Activated CD8-positive, alpha-beta memory T cell treated with anti-CD3 and anti-CD28 coated beads, Interleukin-2, amount 50 U/mL, for 24 hours (primary cell): Measurements from ENCODE around the gene DCTN2.
"Not testable (repeated sequence)": the region's sequence is repeated elsewhere in the genome, so short reads cannot be mapped to it uniquely, and the experiment has no call there.

Experiments used
- DNase-seq: peaks from one replicate; pipeline ENCODE4 v3.0.0-alpha.2; 2020; ENCODE audit errors: extremely low read depth

The DCTN2 gene

DNA sequence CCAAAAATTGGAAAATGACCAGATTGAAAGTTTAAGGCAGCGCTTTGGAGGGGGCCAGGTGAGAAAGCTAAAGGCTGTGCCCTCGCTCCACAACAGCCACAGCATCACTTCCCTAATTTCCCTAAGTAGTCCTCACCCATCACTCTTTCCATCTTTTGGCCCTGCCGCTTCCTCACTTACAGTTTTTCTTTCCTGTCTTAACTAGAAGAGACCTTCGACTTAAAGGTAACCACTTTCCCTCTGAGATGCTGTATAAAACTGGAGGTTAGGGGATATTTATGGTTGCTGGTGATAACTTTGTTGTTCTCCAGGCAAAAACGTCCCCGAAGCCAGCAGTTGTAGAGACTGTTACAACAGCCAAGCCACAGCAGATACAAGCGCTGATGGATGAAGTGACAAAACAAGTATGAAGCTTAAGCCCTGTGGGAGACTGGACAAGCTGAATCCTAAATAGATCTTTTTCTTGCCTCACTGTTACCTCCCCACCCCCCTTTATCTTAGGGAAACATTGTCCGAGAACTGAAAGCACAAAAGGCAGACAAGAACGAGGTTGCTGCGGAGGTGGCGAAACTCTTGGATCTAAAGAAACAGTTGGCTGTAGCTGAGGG lies 31.0 kb downstream of the DCTN2 start:
- no peak for DNase-seq

DNA sequence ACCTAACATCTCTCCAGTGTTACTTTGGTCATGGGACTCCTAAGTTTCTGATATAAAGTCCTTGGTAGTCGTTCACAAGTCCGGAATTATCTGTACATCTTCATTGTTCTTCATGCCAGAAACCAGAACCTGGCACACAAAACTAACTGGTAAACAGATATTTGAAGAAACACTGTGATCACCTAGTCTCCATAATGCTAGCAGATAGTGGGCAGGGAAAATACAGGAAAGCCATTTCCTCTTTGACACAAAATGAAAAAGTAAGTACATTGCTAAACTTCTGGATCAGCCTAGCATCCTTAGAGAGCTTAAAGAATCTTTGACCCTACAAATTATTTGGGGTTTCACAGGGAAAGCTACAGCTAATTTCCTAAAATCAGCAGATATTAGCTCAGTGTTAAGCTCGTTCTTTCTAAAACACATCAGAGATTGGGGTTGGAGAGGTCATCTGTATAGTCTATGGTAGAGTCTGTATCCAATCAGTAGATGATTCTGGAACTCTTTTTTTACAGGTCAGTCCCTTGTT lies 31.5 kb downstream of the DCTN2 start:
- no peak for DNase-seq

DNA sequence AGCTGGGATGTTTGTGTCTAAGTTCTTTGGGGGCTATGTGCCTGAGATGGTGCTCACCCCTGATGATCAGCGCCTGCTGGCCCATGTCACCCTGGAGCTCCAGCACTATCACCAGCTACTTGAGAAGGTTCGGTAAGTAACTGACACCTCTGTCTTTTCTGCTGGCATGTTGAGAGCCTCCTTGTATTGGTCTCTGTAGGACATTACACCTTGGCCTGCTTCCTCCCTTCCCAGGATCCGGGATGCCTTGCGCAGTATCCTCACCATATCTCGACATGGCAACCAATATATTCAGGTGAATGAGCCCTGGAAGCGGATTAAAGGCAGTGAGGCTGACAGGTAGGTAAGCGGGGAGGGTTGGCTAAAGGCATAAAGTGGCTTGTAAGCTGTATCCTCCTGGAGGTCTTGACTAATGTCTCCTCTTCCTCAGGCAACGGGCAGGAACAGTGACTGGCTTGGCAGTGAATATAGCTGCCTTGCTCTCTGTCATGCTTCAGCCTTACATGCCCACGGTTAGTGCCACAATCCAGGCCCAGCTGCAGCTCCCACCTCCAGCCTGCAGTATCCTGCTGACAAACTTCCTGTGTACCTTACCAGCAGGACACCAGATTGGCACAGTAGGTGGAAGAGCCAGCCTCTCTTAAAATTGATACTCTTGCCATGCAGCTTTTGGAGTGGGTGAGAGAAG lies 32.1 kb downstream of the DCTN2 start:
- DNase-seq = no peak

DNA sequence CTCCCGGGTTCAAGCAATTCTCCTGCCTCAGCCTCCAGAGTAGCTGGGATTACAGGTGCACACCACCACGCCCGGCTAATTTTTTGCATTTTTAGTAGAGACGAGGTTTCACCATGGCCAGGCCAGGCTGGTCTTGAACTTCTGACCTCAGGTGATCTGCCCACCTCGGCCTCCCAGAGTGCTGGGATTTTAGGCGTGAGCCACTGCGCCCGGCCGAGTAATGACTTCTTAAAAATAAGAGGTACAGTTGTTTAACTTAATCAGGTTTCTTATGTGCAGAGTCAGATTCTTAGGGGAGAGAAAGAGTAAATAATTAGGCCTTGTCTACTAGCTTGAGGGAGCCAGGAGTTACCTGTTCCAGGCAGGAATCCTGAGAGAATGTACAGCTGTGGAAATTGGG lies 32.7 kb downstream of the DCTN2 start:
- not testable (repeated sequence) for DNase-seq

DNA sequence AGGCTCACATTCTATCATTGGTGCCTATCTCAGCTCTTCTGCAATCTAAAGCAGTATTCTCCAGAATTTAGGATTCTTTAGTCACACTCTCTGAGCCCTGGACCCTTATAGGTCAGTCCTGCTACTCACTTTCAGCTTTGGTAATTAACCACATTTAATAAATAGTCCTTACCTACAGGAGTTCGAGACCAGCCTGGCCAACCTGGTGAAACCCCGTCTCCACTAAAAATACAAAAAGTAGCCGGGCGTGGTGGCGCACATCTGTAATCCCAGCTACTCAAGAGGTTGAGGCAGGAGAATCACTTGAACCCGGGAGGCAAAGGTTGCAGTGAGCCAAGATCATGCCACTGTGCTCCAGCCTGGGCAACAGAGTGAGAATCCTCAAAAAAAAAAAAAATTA lies 33.3 kb downstream of the DCTN2 start:
- DNase-seq = not testable (repeated sequence)

DNA sequence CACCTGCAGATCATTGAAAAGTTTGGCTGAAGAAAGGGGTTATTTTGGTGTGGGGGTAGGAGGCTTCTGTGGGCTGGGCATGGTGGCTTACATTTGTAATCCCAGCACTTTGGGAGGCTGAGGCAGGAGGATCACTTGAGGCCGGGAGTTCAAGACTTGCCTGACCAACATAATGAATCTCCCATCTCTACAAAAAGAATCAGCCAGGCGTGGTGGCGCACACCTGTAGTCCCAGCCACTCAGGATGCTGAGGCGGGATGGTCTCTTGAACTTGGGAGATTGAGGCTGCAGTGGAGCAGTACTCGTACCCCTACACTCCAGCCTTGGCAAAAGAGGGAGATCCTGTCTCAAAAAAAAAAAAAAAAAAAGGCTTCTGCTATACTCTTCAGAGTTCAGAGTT lies 33.7 kb downstream of the DCTN2 start:
- DNase-seq = no peak

DNA sequence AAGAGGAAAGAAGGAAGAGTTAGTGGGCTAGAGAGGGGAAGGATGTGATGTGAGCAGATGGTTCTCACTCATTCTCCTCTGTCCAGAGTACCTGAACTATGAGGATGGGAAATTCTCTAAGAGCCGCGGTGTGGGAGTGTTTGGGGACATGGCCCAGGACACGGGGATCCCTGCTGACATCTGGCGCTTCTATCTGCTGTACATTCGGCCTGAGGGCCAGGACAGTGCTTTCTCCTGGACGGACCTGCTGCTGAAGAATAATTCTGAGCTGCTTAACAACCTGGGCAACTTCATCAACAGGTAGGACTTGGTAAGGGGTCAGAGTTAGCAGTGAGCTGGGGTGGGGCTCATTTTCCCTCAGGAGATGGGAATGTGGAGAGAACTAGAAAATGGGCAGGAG lies 34.3 kb downstream of the DCTN2 start:
- DNase-seq = no peak

DNA sequence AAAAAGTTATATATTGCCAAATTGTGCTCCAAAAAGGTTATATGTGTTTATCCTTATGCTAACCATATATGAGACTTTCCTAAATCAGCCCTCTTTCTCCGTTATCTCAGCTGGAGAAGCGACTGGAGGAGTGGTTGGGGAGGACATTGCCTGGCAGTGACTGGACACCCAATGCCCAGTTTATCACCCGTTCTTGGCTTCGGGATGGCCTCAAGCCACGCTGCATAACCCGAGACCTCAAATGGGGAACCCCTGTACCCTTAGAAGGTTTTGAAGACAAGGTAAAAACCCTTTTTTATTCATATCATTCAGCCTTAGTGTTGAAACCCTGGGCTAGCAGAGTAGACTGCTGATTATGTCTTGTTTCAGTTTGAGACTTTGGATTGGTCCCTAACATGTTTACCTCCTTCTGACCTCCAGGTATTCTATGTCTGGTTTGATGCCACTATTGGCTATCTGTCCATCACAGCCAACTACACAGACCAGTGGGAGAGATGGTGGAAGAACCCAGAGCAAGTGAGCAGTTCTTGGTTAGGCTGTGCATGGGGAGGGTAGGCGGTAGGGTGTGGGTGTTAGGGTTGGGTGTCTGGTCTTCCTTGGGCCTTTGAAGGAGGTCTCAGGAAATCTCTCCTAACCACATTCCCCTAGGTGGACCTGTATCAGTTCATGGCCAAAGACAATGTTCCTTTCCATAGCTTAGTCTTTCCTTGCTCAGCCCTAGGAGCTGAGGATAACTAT lies 35.2 kb downstream of the DCTN2 start:
- no peak for DNase-seq

DNA sequence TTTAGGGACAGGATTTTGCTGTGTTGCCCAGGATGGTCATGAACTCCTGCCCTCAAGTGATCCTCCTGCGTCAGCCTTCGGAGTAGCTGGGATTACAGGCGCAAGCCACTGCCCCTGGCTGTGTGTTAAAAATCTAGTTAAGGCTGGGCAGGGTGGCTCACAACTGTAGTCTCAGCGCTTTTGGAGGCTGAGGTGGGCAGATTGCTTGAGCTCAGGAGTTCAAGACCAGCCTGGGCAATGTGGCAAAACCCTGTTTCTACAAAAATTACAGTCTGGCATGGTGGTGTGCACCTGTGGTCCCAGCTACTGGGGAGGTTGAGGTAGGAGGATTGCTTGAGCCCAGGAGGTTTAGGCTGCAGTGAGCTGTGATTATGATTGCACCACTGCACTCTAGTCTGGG lies 35.8 kb downstream of the DCTN2 start:
- DNase-seq = no peak

DNA sequence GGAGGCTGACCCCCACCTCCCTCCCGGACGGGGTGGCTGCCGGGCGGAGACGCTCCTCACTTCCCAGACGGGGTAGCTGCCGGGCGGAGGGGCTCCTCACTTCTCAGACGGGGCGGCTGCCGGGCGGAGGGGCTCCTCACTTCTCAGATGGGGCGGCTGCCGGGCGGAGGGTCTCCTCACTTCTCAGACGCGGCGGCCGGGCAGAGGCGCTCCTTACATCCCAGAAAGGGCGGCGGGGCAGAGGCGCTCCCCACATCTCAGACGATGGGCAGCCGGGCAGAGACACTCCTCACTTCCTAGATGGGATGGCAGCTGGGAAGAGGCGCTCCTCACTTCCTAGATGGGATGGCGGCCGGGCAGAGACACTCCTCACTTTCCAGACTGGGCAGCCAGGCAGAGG lies 39.2 kb downstream of the DCTN2 start:
- not testable (repeated sequence) for DNase-seq

DNA sequence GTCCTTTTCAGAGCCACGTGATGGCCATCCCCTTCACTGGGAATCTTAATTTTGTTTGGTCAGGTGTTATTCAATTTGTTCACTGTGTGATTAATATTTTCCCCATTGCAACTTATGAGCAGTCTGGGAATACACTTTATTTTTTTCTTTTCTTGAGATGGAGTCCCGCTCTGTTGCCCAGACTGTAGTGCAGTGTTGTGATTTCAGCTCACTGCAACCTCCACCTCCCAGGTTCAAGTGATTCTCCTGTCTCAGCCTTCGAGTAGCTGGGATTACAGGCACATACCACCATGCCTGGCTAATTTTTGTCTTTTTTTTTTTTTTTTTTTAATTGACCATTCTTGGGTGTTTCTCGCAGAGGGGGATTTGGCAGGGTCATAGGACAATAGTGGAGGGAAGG lies 40.5 kb downstream of the DCTN2 start:
- DNase-seq = not testable (repeated sequence)

DNA sequence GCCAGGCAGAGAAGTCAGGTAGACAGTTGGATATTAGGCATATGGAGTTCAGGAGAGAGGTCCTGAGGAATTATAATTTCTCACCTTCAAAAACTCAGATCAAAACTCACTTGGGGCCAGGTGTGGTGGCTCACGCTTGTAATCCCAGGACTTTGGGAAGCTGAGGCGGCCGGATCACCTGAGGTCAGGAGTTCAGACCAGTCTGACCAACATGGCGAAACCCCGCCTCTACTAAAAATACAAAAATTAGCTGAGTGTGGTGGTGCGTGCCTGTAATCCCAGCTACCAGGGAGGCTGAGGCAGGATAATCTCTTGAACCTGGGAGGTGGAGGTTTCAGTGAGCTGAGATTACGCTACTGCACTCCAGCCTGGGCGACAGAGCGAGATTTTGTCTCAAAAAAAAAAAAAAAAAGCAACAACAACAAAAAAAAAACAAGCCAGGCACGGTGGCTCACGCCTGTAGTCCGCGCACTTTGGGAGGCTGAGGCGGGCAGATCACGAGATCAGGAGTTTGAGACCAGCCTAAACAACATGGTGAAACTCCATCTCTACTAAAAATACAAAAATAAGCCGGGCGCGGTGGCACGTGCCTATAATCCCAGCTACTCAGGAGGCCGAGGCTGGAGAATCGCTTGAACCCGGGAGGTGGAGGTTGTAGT lies 44.6 kb downstream of the DCTN2 start:
- DNase-seq = not testable (repeated sequence)

DNA sequence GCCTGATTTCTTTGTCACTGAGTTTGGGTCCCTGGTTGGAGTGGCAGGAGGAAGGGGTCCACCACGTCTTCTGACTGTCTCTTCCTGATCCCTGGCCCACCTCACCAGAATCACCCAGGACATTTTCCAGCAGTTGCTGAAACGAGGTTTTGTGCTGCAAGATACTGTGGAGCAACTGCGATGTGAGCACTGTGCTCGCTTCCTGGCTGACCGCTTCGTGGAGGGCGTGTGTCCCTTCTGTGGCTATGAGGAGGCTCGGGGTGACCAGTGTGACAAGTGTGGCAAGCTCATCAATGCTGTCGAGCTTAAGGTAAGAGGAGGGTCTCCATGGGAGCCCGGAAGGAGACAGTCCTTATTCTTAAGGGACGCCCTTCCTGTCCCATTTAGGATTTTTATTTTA lies 46.8 kb downstream of the DCTN2 start:
- no peak for DNase-seq

DNA sequence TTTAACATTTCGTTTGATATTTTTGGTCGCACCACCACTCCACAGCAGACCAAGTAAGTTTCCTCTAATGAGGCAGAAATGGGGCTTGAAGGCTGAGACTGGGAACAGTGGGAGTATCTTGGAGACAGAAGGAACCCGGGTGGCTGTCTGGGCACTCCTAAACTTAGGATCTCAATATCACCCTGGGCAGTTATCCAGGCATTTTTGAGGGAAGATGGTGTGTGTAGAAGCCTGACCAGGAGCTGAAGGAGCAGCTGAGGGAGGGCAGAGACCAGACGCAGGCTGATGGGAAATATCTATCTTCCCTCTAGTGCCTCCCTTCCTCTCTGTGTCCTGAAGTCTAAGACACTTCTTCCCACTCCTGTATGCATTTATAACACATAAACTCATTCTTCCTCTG lies 48.4 kb downstream of the DCTN2 start:
- DNase-seq = no peak

DNA sequence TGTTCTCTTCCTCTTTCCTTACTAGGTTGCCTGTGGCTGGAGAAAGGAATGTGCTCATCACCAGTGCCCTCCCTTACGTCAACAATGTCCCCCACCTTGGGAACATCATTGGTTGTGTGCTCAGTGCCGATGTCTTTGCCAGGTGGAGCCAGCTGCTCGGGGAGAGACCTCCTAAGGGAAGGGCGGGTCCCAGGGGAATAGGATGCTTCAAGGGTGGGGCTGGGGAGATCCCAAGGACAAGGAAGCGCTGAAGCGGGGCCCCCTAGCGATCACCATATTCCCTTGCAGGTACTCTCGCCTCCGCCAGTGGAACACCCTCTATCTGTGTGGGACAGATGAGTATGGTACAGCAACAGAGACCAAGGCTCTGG lies 48.9 kb downstream of the DCTN2 start:
- no peak for DNase-seq

DNA sequence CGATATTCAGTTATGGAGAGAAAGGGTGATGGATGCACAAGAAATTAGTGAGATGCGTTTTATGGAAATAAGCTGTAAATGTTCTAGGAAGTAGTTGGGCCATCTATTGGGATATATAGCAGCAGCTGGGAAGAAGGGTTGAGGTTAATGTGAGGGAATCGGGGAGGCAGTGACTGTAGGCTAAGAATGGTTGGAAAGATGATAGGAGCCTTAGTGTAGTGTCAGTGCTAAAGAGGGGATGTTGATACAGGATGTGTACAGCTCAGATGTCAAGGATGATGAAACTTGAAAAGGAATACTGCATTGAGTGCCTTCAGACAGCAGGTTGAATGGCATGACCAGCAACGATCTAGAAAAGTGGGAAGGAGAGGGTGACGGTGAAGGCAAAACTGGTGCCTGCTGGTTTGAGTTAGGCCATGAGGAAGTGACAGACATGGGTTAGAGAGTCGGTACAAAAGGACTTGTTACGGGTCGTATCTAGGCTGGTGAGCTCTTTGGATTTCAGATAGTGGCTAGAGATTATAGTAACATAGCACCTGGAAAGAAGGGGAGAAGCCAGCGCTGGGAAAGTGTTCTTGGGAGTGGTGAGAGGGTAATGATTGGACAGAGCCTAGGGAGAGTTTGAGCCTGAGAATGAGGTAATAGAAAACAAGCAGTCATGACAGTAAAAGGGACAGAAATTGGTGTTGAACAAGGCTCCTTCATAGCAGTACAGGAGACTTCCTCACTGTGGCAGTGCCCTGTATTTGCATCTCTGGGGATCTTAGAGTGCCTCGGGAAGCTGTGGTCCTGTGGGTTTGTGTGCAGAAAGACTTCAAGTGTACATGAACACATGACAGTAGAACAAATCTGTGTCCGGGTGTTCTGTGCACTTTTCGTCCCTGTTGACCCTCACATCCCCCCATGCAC lies 49.5 kb downstream of the DCTN2 start:
- no peak for DNase-seq

DNA sequence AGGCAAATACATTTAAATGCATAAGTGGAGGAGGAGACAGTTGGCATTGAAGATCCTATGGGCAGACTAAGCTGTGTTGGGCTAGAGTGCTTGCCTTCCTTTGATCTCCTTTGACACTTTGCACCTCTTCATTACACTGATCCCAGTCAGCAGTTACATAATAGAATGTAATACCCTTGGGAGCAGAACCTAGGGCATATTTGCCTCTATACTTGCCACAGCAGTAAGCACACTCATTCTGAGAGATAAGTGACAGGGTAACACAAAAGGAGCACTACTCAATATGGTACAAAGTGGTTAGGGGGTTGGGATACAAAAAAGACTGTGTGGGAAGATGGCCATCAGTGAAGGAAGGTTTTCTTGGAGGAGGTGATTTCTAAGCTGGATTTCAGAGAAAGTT lies 50.2 kb downstream of the DCTN2 start:
- DNase-seq = no peak

DNA sequence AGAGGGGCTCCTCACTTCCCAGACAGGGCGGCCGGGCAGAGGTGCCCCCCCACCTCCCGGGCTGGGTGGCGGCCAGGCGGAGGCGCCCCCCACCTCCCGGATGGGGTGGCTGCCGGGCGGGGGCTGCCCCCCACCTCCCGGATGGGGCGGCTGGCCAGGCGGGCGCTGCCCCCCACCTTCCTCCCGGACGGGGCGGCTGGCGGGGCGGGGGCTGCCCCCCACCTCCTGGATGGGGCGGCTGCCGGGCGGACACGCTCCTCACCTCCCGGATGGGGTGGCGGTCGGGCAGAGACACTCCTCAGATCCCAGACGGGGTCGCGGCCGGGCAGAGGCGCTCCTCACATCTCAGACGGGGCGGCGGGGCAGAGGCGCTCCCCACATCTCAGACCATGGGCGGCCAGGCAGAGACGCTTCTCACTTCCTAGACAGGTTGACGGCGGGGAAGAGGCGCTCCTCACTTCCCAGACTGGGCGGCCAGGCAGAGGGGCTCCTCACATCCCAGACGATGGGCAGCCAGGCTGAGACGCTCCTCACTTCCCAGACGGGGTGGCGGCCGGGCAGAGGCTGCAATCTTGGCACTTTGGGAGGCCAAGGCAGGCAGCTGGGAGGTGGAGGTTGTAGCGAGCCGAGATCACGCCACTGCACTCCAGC lies 51.8 kb downstream of the DCTN2 start:
- DNase-seq = not testable (repeated sequence)

DNA sequence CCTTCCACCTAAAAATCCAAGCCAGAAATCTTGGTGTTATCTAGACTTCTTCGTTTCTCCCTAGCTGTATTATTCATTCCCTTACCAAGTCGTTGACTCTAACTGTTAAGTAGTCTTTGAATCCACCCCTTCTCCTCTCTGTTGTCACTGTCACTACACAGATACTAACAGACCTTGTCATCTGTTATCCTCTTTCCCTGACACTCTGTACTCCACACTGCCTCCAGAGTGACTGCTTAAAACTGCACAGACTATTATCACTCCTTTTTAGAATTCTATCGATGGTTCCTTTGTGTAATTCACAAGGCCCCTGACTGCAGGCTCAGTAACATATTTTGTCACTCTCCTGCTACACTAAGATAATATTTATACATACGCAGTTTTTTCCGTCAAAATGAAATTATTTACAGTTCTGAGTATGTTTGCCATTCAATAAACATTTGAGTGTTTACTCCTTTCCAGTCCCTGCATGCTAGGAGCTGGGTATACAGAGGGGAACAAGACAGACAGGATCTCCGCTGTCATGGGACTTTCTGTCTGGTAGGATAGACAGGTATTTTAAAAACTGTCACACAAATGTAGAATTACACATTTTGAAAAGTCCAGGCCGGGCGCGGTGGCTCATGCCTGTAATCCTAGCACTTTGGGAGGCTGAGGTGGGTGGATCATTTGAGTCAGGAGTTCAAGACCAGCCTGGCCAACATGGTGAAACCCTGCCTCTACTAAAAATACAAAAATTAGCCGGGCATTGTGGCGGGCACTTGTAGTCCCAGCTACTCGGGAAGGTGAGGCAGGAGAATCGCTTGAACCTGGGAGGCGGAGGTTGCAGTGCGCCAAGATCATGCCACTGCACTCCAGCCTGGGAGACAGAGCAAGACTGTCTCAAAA lies 55.4 kb downstream of the DCTN2 start:
- DNase-seq = no peak

DNA sequence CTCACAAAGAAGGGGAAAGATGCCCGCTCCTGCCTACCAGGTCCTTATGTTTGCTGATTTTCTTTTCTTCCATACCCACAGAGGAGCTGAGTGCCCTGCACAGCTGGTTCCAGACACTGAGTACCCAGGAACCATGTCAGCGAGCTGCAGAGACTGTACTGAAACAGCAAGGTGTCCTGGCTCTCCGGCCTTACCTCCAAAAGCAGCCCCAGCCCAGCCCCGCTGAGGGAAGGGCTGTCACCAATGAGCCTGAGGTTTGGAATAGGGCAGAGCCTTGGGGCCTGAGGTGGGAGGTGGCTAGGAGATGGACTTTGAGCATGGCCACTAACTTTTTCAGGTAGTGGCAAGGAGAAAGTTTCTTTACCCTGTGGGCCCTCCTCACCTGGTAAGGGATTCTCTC lies 56.9 kb downstream of the DCTN2 start:
- DNase-seq = no peak
